GM18505 (cell line): ENCODE data around the gene CSRP1.
"Not testable (repeated sequence)": the region's sequence is repeated elsewhere in the genome, so short reads cannot be mapped to it uniquely, and the experiment has no call there.

ENCODE experiments used
- ATAC-seq: cut with Tn5 transposase; IDR thresholded peaks from one replicate; pipeline ENCODE4 v1.9.1; 2021; ENCODE audit not compliant: unreplicated experiment
- POLR2A ChIP-seq: IDR thresholded peaks from 4 replicates; pipeline ENCODE4 v1.6.1; 2011; ENCODE audit warnings: borderline replicate concordance; ENCODE audit not compliant: insufficient read depth, insufficient read length; ENCODE audit errors: extremely low read depth

CSRP1 gene

GRCh38 chr1:201506557-201507359 lies at the start of gene CSRP1:
TSS of gene CSRP1 (minus strand) at chr1:201507123. CDS start at chr1:201496303, 10,820 bp downstream.
- peak; percentile 90 for ATAC-seq
- peak; percentile 89 for TF ChIP-seq POLR2A

DNA sequence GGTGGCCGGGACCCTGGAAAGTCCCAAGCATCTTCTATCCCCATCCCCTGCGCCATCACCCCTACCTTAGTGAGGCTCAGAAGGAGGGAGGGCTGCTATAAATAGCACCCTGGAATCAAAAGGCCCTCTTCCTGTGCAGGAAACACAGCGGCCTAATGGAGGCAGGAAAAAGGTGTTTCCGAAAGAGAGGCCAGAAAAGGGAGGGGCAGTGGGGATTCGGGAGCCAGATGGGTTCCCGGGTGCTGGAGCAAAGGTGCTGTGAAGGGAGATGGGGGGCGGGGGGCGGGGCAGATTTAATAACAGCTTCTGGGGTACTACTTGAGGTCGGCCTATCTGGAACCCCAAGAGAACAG lies 48.6 kb upstream of the CSRP1 start:
- no peak for TF ChIP-seq POLR2A
- no peak for ATAC-seq

DNA sequence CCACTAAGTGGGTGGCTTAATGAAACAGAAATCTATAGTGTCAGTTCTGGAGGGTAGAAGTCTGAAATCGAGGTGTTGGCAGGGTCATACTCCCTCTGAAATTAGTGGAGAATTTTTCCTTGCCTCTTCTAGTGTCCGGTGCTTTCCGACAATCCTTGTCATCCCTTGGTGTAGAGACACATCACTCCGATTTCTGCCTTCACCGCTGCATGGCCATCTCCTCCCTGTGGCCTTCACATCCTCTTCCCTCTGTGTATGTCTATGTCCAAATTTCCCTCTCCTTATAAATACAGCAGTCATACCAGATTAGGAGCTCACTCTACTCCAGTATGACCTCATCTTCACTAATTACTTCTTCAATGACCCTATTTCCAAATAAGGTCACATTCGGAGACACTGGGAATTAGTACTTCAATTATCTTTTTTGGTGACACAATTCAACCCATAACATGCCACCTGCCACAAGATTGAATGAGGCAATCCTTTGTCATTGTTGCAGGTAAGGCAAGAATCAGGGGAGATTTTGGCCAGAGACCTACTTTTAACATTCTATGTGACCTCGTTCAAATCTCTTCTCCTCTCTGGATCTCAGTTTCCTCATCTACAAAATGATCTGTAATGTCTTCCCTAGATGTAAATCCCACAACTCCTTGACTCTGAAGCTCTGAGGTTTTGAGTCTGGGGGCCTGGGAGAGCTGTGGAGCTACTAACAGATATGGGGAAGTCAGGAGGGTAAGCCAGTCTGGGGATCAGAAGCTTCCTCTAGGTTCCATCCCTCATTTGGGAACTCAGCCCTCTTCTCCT lies 48.1 kb upstream of the CSRP1 start:
- ATAC-seq: no peak
- TF ChIP-seq POLR2A: no peak

DNA sequence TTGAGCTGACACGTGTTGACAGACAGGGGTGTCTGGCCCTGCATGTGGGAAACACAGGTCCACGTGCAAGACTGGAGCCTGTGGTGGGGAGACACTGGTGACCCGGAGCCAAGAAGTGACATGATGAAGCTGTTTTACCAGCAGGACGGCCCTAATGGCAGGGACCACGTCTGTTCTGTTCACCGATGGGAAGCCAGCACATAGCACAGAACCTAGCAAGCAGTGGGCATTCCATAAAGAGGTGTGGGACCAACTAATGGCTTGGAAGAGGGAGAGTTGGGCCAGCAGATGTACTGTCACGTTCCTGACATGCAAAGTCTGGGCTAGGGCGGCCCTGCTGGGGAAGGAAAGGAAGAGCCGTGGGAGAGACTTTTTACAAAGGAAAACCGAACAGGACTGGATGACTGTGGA lies 47.3 kb upstream of the CSRP1 start:
- no peak for TF ChIP-seq POLR2A
- no peak for ATAC-seq

- ATAC-seq: no peak
Measured at GRCh38 chr1:201553496-201554189, 46.7 kb upstream of the CSRP1 start.

GRCh38 chr1:201552941-201553351 lies 46.0 kb upstream of the CSRP1 start:
- no peak for TF ChIP-seq POLR2A
- no peak for ATAC-seq

More at GRCh38 chr1:201553496-201554189, 46.7 kb upstream of the CSRP1 start:
- TF ChIP-seq POLR2A: no peak

DNA sequence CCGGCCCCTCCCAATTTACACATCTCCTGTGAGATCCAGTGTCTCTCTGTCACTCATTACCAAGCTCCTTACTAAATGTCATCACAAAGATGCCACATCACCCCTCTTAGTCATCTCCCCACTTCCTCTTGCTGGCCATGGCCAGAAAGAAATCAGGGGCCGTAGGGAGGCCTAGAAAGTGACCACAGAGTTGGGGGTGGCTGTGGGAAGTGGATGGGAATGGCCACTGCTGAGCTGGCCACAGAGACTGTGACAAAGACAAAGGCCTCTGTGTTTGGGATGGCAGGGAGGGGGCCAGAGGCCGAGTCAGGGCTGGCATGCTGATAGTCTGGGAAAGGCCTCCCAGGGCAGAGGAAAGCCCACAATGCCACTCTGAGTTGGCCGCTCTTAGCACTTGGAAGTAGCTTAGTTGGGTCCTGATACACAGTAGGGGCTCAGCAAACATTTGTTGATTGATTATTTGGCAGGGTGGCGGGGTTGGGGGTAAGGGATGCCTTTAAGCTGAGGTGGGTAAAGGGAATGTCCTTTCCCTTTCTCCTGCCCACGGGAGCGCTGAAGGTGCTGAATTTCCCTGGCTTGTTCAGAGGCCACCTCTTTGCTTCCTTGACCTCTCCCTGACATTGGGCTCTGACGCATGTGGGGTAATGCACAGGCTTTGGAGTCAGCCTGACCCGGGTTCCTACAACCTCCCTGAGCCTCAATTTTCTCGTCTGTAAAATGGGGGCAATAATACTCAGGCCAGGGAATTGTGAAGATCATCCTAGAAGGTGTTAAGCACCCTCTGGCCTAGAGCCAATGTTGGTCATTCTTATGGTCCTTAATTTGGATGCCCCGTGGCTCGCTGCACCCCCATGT lies 45.2 kb upstream of the CSRP1 start:
- no peak for TF ChIP-seq POLR2A
- no peak for ATAC-seq

DNA sequence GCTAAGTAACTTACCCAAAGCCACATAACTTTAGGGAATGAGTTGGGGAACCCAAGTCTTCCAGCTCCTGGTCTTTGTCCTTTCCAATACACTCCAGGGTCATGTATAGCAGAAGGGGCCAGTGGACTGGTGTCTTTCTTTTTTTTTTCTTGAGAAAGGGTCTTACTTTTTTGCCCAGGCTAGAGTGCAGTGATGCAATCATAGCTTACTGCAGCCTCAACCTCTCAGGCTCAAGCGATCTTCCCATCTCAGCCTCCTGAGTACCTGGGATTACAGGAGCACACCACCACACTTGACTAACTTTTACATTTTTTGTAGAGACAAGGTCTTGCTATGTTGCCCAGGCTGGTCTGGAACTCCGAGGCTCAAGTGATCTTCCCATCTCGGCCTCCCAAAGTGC lies 44.2 kb upstream of the CSRP1 start:
- ATAC-seq: no peak
- TF ChIP-seq POLR2A: no peak

DNA sequence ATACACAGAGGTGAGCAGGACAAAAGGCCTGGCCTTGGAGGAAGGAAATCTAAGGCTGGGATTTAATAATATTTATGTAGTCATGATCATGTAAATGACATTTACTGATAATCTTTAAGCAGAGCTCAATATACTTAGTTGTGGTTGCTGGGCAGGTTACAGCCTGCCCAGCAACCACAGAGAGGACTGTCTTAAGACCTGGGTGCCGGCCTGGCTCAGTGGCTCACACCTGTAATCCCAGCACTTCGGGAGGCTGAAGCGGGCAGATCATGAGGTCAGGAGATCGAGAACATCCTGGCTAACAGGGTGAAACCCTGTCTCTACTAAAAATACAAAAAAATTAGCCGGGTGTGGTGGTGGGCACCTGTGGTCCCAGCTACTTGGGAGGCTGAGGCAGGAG lies 42.6 kb upstream of the CSRP1 start:
- ATAC-seq: not testable (repeated sequence)

- no peak for ATAC-seq
- no peak for TF ChIP-seq POLR2A
Measured at GRCh38 chr1:201545851-201546492, 39.0 kb upstream of the CSRP1 start.

- no peak for TF ChIP-seq POLR2A
- ATAC-seq: no peak
Measured at GRCh38 chr1:201544710-201545109, 37.8 kb upstream of the CSRP1 start.

DNA sequence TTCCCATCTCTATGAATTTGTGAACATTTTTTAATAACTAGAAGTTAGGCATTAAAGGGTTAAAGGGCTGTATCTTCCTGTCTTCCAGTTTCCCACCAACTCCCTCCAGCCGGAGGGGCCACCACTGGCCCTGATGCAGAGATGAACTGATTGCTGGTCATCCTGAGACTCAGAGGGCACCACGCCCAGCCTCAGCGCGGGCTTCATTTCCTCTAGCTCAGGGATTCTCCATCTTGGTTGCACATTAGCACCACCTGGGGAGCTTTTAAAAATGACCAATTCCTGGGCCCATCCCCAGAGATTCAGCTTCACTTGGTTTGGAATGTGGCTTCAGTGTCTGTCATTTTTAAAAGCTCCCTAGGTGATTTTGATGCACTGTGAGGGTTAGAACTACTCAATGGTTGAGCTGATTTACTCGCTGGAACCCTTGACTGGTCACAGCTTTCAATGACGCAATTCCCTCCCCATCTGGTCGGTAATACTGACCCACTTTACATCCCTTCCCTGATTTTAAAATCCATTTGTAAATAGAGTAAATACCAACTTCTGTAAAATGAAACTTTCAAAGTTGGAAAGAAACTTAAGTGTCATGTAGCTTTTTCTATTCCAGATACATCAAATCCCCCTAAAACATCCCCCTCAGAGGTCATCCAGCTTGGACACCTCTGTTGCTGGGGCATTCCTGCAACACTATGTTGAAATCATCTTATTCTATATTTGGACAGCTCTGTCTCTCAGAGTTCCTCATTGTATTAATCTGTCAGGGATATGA lies 37.1 kb upstream of the CSRP1 start:
- no peak for ATAC-seq
- no peak for TF ChIP-seq POLR2A
